ENCODE results near the gene MS4A5.

DNA sequence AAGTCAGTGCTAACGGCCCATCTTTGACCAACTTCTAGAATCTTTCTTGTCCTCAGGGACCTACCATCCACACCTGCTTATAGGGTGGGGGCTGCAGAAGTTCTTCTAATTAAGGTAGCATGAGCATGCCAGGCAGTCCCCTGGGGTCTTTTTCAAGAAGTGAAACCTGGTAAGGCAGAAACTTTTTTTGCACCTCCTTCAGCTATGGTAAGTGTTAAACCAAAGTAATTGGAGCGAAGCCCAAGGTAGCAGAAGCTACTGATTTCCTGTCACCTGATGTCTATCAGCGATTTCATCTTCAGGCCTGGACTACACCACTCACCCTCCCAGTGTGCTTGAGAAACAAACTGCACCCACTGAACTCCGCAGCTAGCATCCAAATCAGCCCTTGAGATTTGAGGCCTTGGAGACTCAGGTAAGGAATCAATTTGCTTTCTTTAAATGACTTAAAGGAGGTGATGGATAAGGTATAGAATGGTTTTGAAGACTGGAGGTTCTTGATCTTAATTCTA, 26.2 kb downstream of the MS4A5 start, which contains the start of gene MS4A1:
- no peak for TF ChIP-seq CTCF (IDR thresholded peaks at IDR 0.05; ENCODE audit: low read depth, low read length, poor library complexity, severe bottlenecking)
- no peak for TF ChIP-seq EZH2phosphoT487 (IDR thresholded peaks at IDR 0.05; ENCODE audit: borderline replicate concordance, low read length)
